ENCODE results near the gene KCNMB1.

The KCNMB1 gene

DNA sequence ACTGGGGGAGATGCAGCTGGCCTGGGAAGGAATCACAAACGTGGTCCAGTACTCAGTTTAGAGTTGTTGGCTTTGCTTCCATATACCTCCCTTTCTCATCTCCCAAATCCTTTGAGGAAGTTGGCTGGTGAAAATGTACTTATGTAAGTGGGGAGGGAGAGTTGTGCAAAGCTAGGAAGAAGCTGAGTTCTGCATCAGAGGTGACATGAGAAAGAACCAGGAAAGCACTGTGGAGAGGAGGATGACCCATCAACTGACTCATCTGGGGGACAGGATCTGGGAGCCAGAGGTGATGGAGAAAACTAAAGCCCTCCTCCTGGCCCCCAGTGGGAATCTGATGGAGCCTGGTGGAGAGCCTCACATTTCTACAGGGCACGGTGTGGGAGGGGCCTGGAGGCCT is 16.2 kb downstream of the KCNMB1 start:
- no peak for DNase-seq

DNA sequence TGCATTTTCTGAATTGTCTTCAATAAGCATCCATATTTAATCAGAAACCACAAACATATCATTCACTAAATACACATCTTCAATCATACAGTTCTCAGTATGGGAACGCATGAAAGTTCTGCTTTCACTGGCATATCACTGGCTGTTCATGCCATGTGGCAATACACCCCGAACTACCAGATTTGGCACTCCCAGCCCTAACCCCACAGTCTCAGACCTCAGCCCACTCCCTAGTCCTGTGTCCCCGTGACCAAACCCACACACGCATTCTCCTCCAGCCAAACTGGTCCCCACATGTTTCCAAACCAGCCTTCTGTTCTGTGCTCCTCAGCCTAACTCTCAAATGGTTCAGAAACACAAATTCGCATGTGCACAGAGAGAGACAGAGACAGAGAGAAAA is 20.6 kb downstream of the KCNMB1 start:
- no peak for DNase-seq

- no peak for DNase-seq
Measured at GRCh38 chr5:170366276-170366675, 22.9 kb downstream of the KCNMB1 start.

DNA sequence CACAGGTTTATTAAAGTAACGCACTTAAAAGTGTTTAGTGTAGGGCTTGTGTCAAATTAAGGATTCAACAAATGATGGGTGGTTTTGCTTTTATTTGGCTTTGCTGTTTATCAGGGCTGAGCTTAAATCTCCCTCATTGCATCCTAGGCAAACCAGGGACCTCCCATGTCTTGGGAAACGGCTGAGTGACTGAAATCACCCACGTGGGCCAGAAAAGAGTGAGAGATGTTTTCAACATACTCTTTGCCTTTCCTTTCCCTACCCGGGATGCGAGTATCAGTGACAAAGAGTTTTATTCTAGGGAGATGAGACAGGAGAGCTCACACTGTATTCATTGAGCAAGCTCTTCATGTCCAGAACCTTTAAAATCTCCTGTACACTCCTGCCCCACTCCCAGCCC is 23.3 kb downstream of the KCNMB1 start:
- DNase-seq: no peak

GRCh38 chr5:170365011-170365410 is 24.2 kb downstream of the KCNMB1 start:
- no peak for DNase-seq

DNA sequence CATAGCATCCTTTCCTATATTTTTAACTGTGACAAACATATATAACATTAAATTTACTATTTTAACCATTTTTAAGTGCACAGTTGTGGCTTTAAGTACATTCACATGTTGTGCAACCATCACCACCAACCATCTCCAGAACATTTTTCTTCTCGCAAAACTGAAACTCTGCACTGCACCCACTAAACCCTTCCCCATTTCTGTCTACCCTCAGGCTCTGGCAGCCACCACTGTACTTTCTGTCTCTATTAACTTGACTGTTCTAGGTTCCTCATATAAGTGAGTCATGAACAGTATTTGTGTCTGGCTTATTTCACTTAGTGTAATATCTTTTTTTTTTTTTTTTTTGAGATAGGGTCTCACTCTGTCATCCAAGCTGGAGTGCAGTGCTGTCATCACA is 25.5 kb downstream of the KCNMB1 start:
- DNase-seq: no peak

DNA sequence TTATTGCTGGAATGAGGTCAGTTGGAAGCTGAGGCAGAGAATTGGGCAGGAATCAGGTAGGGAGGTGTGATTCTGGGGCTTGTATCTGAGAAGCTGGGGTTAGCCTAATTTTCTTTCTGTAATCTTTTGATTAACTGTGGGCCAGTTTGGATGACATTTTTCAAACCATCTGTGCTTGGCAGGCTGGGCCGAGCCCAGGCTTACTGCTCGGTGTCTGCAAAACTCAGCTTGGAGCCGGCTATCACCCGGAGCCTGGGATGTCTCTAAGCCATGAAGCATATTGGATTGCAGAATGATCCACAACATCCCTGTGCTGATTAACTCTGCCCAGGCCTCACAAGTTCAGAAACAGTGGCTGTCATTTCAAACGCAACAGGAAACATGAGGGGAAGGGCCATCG is 26.5 kb downstream of the KCNMB1 start:
- no peak for DNase-seq

GRCh38 chr5:170362102-170362501 is 27.1 kb downstream of the KCNMB1 start:
- no peak for DNase-seq

GRCh38 chr5:170361616-170362015 is 27.6 kb downstream of the KCNMB1 start:
- no peak for DNase-seq

DNA sequence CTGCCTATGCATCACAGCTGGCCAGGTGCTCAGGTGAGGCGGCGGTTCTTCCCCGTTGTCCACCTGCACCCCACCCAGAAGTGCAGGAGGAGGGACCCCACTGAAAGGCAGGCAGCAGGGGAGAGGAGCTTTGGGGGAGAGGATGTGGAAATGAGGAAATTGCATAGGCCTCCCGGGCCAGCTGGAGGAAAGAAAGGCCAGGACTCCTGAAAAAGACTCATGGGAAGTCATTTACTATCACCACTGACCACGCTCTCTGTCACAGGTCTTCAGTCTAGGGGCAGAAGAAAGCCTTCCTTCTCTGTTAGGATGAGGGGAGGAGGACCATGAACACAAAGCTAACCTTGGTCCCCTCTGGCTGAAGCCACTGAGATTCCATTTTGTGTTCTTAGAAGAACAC is 28.1 kb downstream of the KCNMB1 start:
- DNase-seq: no peak

- DNase-seq: no peak
Measured at GRCh38 chr5:170360709-170361108, 28.5 kb downstream of the KCNMB1 start.

GRCh38 chr5:170357955-170358444 is 31.2 kb downstream of the KCNMB1 start:
- DNase-seq: no peak

GRCh38 chr5:170355601-170356098 is 33.5 kb downstream of the KCNMB1 start:
- DNase-seq: no peak

DNA sequence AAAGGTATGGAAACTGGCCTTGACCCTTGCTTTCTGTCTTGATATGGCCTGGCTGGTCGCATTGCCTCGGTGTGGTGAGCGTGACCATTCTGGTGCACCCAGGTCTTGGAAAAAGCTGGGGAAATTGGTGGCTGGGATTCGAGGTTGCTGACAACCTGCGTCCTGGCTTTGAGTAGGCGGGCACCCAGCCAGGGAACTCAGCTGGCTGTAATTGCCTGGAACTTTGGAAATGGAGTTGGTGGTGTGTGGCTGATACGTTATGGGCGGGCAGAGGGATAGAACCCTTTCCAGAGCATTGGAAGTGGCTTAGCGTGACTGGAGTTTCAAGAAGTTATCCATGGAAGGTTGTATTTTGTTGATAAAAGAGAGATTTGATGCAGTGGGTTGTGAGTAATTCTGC is 35.2 kb downstream of the KCNMB1 start:
- DNase-seq: no peak

DNA sequence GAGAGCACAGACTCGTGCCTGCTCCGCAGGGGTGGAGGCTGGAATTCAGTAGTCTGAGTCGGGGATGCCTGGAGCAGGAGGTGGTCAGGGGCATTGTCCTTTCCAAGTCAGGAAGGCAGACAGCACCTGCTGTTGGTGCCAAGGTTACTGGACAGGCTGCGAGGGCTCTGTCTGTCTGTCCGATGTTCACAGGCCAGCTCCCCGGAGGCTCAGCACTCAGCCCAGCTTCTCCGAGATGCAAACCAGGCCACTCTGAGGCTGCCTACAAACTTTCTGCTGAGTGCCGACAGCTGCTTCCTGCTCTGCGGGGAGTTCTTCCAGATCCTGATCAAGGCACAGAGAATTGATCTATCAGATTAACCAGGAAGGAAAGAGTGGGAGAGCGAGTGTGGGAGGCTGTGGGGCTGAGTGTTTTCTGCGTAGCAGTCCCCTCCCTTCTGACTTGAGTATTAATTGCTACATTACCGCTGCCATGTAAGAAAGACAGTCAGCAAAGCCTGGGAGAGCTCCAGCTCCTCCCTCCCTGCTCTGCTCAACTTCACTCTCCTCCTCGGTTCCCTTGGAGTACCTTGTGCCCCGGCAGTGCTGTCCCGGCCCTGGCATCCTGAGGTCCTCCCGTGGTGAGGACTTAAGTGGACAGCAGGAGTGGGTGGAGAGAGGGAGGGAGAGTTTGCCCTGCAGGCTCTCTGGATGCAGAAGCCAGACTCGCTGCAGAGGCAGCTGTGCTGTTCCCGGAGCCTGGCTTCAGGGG is 36.0 kb downstream of the KCNMB1 start:
- DNase-seq: no peak

DNA sequence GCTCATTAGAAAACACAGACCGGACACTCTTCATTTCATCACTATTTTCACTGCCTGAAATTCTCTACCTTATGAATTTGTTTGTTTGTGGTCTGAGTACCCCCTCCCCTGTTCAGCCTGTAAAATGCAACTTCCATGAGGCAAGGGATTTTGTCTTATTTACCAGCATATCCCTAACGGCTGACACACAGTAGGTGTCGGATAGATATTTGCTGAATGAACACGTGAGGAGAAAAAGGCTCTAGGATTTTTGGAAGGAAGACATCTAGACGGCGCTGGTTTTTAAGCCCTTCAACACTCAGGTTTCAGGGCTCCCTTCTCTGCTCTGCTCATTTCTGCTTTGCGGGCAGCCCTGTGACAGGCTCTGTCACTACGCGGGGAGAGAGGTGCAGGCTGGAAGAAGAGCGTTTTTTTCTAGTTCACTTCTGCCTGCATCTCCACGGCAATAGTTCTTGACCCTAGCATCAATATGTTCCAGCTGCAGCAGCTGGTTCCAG is 41.0 kb downstream of the KCNMB1 start:
- DNase-seq: no peak

- DNase-seq: no peak
Measured at GRCh38 chr5:170347022-170347567, 42.1 kb downstream of the KCNMB1 start.

GRCh38 chr5:170345971-170346370 is 43.2 kb downstream of the KCNMB1 start:
- no peak for DNase-seq

DNA sequence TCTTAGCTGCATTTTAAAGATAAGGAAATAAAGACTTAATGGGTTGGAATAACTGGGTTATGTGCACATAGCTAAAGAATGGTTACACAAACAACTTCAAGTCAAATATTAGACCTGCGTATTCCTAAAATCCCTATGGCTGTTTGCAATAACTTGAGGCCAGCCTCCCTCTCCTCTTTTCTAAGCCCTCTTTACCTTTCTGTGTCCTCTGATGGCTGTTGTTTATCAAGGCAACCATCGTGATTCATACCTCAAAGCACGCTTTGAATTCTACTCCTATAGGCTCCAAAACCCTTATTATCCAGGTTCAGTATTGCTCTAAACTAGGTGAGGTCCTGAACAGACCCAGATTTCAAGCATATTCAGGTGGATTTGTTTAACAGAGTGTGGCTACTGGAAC is 46.0 kb downstream of the KCNMB1 start:
- no peak for DNase-seq

- DNase-seq: no peak
Measured at GRCh38 chr5:170342153-170342725, 46.9 kb downstream of the KCNMB1 start.

- no peak for DNase-seq
Measured at GRCh38 chr5:170341545-170341944, 47.6 kb downstream of the KCNMB1 start.

GRCh38 chr5:170339780-170340167 is 49.4 kb downstream of the KCNMB1 start:
- no peak for DNase-seq

- DNase-seq: peak; percentile 59
Measured at GRCh38 chr5:170338933-170339779, 50.0 kb downstream of the KCNMB1 start.

Data from central memory CD4-positive, alpha-beta T cell (primary cell).